Skeletal muscle tissue (tissue), 4 donors: ENCODE results near the gene CABCOCO1. TPM values are rescaled to one million over a fixed set of nuclear protein-coding genes. Genes with fewer than 3 reads are reported as not detected.

ENCODE experiments used
- H3K27ac ChIP-seq: one replicate; pipeline ENCODE4 v1.7.0; 2013; ENCODE audit warnings: mild to moderate bottlenecking, low read depth, low read length, inconsistent platforms
- H3K27me3 ChIP-seq, 3 donors: one replicate each; pipeline ENCODE4 v1.7.0; 2013; ENCODE audit warnings: low read length in 3 of 3; ENCODE audit not compliant: control insufficient read depth in 3 of 3, insufficient read depth in 3 of 3
- H3K36me3 ChIP-seq, 3 donors: one replicate each; pipeline ENCODE4 v1.7.0; 2013; ENCODE audit warnings: low read length in 3 of 3; ENCODE audit not compliant: control insufficient read depth in 3 of 3, insufficient read depth in 3 of 3
- H3K4me1 ChIP-seq, 3 donors: one replicate each; pipeline ENCODE4 v1.7.0; 2013; ENCODE audit warnings: low read length in 3 of 3, mild to moderate bottlenecking in 3 of 3; ENCODE audit not compliant: control insufficient read depth in 3 of 3, insufficient read depth in 3 of 3
- H3K4me3 ChIP-seq, 3 donors: one replicate each; pipeline ENCODE4 v1.7.0; 2013; ENCODE audit warnings: low read length in 3 of 3
- H3K9ac ChIP-seq, 3 donors: one replicate each; pipeline ENCODE4 v1.7.0; 2013; ENCODE audit warnings: low read length in 3 of 3, mild to moderate bottlenecking in 3 of 3, moderate library complexity in 2 of 3, low read depth in 1 of 3
- H3K9me3 ChIP-seq, 3 donors: one replicate each; pipeline ENCODE4 v1.7.0; 2013; ENCODE audit warnings: low read length in 3 of 3; ENCODE audit not compliant: control insufficient read depth in 3 of 3
- total RNA-seq: library from RNA; depleted of rRNA; stranded (reverse); fragments of >200 nt; gene quantifications from one replicate; pipeline ENCODE4 v1.2.3, GENCODE V29; 2014
- donor health status: Osteomylitis.

CABCOCO1 gene
- total RNA-seq, 1 donor from 2014 or later: 1.0 TPM

DNA sequence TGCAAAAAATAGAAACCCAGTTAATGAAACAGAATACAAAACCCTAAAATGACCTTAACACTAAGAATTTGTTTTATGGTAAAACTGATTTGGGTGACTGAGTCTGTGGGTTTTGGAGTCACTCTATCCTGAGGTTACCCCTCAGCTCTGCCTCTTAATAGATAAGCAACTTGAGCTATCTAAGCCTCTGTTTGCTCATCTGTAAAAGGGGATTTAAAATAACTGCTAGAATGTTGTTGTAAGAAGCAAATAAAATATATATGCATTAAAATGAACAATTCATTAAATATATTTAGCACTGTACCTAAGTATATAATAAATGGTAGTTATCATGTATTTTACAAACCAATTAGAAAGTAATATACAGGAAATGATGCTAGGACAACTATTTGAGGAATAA is 115.4 kb downstream of the CABCOCO1 start:
- Histone ChIP-seq H3K36me3 (no peaks in the 10 kb centered on the region), H3K4me1 (no peaks in the 10 kb centered on the region), H3K27ac (no peak overlapping the region), H3K9me3 (no peaks in the 10 kb centered on the region), H3K4me3 (no peak overlapping the region), H3K9ac (no peak overlapping the region), H3K27me3 (no peaks in the 10 kb centered on the region)

DNA sequence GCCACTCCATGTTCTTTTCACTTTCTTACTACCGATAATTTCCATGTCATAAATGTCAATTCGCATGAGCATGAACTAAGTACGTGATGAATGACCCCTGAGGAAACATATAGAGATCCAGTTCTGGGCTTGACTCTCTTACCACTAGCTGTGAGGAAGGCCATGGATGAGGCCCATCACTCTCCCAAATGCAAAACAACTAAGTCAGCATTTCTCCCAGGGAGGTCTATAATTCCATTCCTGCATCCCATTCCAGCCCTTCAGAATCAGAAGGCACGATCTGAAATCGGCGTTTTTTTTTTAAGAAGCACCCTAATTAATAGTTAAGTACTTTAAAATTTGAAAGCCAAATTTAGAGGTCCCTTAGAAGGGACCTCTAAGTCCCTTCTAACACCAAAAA is 116.5 kb downstream of the CABCOCO1 start:
- Histone ChIP-seq H3K9ac (no peak overlapping the region), H3K9me3 (no peaks in the 10 kb centered on the region), H3K27me3 (no peaks in the 10 kb centered on the region), H3K36me3 (no peaks in the 10 kb centered on the region), H3K27ac (no peak overlapping the region), H3K4me3 (no peak overlapping the region), H3K4me1 (no peaks in the 10 kb centered on the region)

DNA sequence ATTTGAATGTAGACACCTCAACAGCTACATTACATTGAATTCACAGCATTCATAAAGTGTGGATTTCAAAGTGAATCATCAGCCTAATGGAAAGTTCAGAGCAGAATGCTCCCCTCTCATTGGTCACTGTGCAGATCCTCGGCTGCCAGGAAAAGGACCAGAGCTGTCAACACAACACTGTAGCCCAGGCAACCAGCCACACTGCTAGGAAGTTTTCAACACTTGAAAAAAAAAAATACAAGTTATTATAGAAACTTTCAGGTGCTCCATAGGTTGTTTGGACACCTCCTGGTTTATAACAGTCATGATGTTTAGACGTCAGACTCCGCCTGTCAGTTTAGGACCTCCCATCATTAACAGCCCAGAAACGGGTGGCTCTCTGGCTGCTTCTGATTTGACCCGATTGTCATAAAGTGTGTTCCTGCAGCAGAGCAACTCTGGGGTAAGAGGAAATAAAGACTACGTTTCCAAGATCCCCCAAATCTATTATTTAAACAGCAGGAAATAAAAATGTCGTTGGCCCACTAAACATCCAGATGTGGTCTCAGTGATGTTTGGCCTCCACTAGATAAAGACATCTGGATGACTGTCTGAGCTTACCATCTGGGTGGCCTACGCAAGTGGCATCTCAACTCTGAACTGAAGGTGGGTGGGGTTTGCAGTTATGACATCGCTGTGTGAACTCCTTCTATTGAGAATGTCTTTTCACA is 117.4 kb downstream of the CABCOCO1 start:
- H3K9ac ChIP-seq: no peak overlapping the region
- H3K4me3 ChIP-seq: no peak overlapping the region
- H3K27ac ChIP-seq: no peak overlapping the region
- no peaks in the 10 kb centered on the region for H3K9me3 ChIP-seq
- H3K27me3 ChIP-seq: no peaks in the 10 kb centered on the region
- H3K36me3 ChIP-seq: no peaks in the 10 kb centered on the region
- no peaks in the 10 kb centered on the region for H3K4me1 ChIP-seq

DNA sequence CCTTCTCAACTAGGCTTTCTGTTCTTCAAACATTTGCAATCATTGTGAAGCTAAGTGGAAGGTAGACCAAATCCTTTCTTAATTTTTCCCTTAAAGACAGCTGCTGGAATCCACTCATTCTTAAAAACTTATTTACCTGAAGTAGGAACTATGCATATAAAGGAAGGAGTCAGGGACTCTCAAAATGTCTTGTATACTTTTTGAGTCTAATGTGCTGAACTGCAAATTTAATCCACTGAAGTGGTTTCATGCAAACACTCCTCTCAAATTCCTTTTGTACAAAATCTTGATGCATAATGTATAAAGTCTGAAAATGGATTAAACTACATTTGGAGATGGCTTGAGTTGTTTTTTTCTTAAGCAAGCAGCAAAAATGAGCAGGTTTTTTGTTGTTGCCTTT is 118.0 kb downstream of the CABCOCO1 start:
- Histone ChIP-seq H3K9me3 (no peaks in the 10 kb centered on the region), H3K27me3 (no peaks in the 10 kb centered on the region), H3K27ac (no peak overlapping the region), H3K9ac (no peak overlapping the region), H3K36me3 (no peaks in the 10 kb centered on the region), H3K4me3 (no peak overlapping the region), H3K4me1 (no peaks in the 10 kb centered on the region)

DNA sequence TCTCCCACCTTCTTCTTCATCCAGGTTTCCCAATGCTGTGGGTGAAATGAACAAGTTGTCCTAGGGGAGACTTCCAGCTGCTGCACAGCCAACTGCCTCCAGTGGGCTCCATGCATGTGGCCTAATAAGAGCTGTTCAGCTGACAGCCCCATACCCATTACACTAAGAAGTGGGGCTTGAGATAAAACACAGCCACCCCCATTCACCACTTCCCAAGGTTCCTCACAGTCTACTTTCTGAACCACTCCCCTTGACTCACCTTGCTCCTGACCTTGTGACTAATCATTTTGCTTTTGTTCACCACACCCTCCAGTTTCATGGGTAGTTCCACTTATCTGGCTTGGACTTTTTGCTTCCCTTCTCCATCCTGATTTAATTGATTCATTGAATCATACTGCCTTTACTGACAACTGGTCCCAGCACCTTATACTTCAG is 119.3 kb downstream of the CABCOCO1 start:
- no peak overlapping the region for H3K9ac ChIP-seq
- no peak overlapping the region for H3K4me3 ChIP-seq
- H3K36me3 ChIP-seq: no peaks in the 10 kb centered on the region
- H3K27me3 ChIP-seq: no peaks in the 10 kb centered on the region
- H3K4me1 ChIP-seq: peaks cover 0 to 3% (median 3%) of the 10 kb centered on the region in 3 donors
- no peak overlapping the region for H3K27ac ChIP-seq
- no peaks in the 10 kb centered on the region for H3K9me3 ChIP-seq

DNA sequence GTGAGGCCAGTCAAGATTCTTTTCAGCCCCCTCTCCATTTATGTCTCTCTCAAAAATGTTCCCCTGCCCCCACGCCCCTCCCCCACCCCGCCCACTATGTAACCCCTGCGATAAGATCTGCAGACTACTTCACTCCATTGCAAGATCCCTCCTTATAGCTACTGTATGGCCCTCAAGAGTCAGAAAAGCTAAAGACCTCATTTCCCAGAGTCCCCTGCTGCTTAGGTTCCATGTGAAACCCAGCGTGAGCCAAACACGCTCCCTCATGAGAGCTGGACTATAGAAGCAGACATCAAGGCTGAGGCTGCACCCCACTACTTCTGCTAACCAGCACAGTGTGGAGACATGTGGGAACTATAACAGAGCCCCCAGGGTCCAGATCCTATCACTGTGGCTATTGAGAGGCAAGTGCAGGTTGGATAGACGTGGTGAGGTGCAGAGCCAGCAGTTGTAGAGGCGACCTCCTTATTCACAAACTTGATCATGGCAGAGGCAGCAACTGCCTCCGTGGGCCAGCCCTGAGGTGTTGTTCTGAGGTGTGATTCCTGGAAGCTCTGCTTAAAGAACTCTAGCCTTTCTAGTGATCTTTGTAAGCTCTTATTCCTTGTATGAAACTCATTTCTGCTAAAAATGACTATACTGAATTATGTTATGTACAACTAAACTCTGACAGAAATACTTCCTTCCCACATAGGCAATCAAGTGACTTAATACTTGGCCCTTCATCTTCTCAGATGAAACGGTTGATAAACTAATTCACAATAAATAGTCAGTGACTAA is 121.8 kb downstream of the CABCOCO1 start:
- no peak overlapping the region for H3K9ac ChIP-seq
- peaks cover 0 to 3% (median 3%) of the 10 kb centered on the region in 3 donors for H3K4me1 ChIP-seq
- no peak overlapping the region for H3K4me3 ChIP-seq
- no peak overlapping the region for H3K27ac ChIP-seq
- H3K36me3 ChIP-seq: no peaks in the 10 kb centered on the region
- no peaks in the 10 kb centered on the region for H3K27me3 ChIP-seq
- no peaks in the 10 kb centered on the region for H3K9me3 ChIP-seq

DNA sequence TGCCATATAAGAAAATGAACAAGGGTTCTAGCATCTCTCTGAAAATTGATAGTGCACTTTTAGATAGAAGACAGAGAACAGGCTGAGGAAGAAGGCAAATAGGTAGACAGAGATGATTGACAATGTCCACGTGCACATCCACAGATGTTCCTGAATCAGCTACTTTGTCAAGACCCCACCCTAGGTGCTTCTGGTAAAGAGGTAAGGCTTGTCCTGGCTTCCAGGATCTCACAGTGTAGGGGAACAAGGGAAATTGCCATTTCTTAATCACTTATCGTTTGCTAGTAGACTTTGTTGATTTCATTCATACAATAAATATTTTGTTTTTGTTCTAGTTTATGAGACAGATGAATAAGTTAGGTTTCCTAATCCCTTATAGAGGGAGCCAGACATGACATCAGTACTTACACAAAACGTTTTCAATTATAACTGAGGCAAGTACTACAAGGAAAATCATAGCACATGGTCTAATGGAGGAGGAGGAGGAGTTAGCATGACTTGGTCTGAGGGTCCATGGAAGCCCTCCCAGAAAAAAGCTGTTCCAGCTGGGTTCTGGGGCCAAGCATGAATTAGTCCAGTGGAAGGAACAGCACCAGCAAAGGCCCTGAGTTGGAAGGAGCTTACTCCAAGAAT is 122.9 kb downstream of the CABCOCO1 start:
- Histone ChIP-seq H3K4me1 (peaks cover 0 to 3% (median 3%) of the 10 kb centered on the region in 3 donors), H3K36me3 (no peaks in the 10 kb centered on the region), H3K27ac (no peak overlapping the region), H3K4me3 (no peak overlapping the region), H3K9me3 (no peaks in the 10 kb centered on the region), H3K9ac (no peak overlapping the region), H3K27me3 (no peaks in the 10 kb centered on the region)

DNA sequence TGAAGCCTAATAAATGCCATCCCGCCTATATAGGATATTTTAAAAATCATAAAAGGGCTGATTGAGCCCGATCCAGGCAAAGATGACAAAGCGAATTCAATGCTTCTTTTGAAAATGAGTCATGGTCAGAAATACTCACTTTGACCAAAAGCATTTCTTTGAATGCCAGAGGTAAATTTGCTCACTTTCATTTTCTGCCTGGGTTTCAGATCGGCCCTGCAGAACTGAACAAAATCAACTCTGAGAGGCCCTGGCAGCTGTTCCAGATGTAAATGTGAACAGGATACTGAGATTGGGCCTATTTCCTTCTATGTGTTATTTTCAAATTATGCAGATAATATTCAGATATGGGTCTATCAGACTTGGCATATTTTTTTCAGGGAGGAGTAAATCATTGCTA is 124.0 kb downstream of the CABCOCO1 start:
- no peaks in the 10 kb centered on the region for H3K36me3 ChIP-seq
- H3K9ac ChIP-seq: no peak overlapping the region
- H3K4me3 ChIP-seq: no peak overlapping the region
- peak overlapping the region; percentile 18 for H3K27ac ChIP-seq
- H3K4me1 ChIP-seq: peaks cover 0 to 3% (median 3%) of the 10 kb centered on the region in 3 donors
- no peaks in the 10 kb centered on the region for H3K27me3 ChIP-seq
- no peaks in the 10 kb centered on the region for H3K9me3 ChIP-seq

DNA sequence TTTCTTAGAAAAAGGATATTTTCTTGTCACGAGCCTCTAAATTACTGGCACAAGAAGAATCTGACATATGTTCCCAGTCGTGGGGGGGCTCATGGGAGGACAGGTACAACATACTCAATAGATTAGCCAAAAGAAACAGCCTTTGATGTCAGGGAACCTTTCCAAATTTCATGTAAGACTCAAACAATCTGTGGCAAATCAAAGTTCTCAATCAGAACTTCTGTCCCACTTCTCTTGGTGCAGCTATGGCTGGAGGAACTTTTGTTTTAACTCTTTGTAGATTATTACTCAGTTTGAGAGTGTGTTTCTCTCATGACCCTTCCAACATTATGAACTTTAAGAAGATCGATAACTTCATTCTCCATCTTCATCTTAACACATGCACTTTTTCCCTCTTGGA is 124.4 kb downstream of the CABCOCO1 start:
- Histone ChIP-seq H3K4me1 (peaks cover 0 to 3% (median 3%) of the 10 kb centered on the region in 3 donors), H3K4me3 (no peak overlapping the region), H3K9me3 (no peaks in the 10 kb centered on the region), H3K27me3 (no peaks in the 10 kb centered on the region), H3K36me3 (no peaks in the 10 kb centered on the region), H3K9ac (no peak overlapping the region), H3K27ac (no peak overlapping the region)

DNA sequence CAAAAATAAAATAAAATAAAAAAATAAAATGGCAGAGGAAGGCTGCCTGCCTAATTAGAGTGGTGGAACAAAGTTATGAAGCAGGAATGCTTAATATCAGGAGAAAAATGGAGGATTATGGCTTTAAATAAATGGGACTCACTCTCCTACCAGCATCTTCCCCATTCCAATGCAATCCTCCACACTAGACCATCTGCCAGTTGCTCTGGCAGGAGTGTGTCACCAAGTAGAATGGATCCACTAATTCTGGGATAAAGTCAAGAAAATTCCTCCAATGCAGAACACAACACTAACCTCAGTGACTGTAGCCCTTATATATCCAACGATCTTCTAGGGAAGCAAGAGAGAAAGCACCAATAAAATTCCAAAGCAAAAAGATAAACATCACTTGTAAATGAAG is 126.3 kb downstream of the CABCOCO1 start:
- H3K36me3 ChIP-seq: no peaks in the 10 kb centered on the region
- no peaks in the 10 kb centered on the region for H3K27me3 ChIP-seq
- peaks cover 0 to 3% (median 3%) of the 10 kb centered on the region in 3 donors for H3K4me1 ChIP-seq
- no peaks in the 10 kb centered on the region for H3K9me3 ChIP-seq
- no peak overlapping the region for H3K9ac ChIP-seq
- H3K4me3 ChIP-seq: no peak overlapping the region
- H3K27ac ChIP-seq: no peak overlapping the region
